GM12892 (cell line): ENCODE measurements around the gene PDHA1.

Experiments used
- POLR2A ChIP-seq: IDR thresholded peaks from 2 replicates; pipeline ENCODE4 v1.6.1; 2011; ENCODE audit warnings: low read depth, low read length, control low read depth
- POLR2AphosphoS5 ChIP-seq: IDR thresholded peaks from 2 replicates; pipeline ENCODE4 v1.6.1; 2011; ENCODE audit warnings: low read depth, low read length, control low read depth

DNA sequence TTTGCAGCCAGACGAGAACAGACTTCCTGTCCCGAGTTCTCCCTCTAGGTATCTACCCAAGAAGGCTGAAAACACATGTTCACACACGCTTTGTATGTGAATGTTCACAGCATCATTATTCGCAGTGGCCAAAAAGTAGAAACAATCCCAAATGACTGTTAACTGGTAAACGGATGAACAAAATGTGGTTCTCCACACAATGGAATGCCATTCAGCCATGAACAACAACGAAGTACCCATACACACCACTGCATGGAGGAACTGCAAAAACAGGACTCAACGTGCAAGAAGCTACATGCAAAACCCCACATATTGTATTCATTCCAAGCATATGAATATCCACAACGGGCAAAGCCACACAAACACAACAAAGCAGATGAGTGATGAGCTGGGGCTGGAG is 45.0 kb downstream of the PDHA1 start:
- TF ChIP-seq POLR2A (no peak), POLR2AphosphoS5 (no peak)
